ENCODE results near the gene MAP3K12. TPM values are rescaled to one million over a fixed set of nuclear protein-coding genes. Genes with fewer than 3 reads are reported as not detected.

The MAP3K12 gene
- total RNA-seq, 2 donors from 2014 or later = 27.9 to 36.8 TPM

- TF ChIP-seq CTCF (IDR thresholded peaks at IDR 0.05) = no peak
- no peak for ATAC-seq (ENCODE audit: insufficient number of reproducible peaks, low FRiP score, low read depth)
- H3K9me3 ChIP-seq = no peaks in the 10 kb centered on the region
- peaks cover 63% of the 10 kb centered on the region for H3K36me3 ChIP-seq
- H3K27ac ChIP-seq = peak overlapping the region in 1 of 2 donors; percentile 38
- no peaks in the 10 kb centered on the region for H3K27me3 ChIP-seq (replicated peaks; ENCODE audit: insufficient read depth)
- H3K4me3 ChIP-seq = no peak overlapping the region
- no peak for DNase-seq (ENCODE audit: low spot score)
- H3K4me1 ChIP-seq (ENCODE audit: control insufficient read depth in 1 of 2, low read depth in 2 of 2) = peaks cover 0 to 2% of the 10 kb centered on the region in 2 donors
Measured at GRCh38 chr12:53538209-53538689, 39.0 kb upstream of the MAP3K12 start.

- no peaks in the 10 kb centered on the region for H3K4me1 ChIP-seq (ENCODE audit: control insufficient read depth in 1 of 2, low read depth in 2 of 2)
Measured at GRCh38 chr12:53536962-53537361, 37.7 kb upstream of the MAP3K12 start.

GRCh38 chr12:53533471-53533870 is 34.2 kb upstream of the MAP3K12 start:
- Histone ChIP-seq H3K4me1 (ENCODE audit: control insufficient read depth in 1 of 2, low read depth in 2 of 2) (no peaks in the 10 kb centered on the region), H3K27ac (no peak overlapping the region), H3K27me3 (replicated peaks; ENCODE audit: insufficient read depth) (no peaks in the 10 kb centered on the region), H3K9me3 (no peaks in the 10 kb centered on the region), H3K36me3 (peaks cover 78% of the 10 kb centered on the region), H3K4me3 (no peak overlapping the region)
- no peak for TF ChIP-seq CTCF (IDR thresholded peaks at IDR 0.05)
- ATAC-seq (ENCODE audit: insufficient number of reproducible peaks, low FRiP score, low read depth) (no peak), DNase-seq (ENCODE audit: low spot score) (no peak)

More at GRCh38 chr12:53536962-53537361, 37.7 kb upstream of the MAP3K12 start:
- Histone ChIP-seq H3K9me3 (no peaks in the 10 kb centered on the region), H3K4me3 (no peak overlapping the region), H3K27ac (no peak overlapping the region), H3K27me3 (replicated peaks; ENCODE audit: insufficient read depth) (no peaks in the 10 kb centered on the region), H3K36me3 (peaks cover 65% of the 10 kb centered on the region)
- ATAC-seq (ENCODE audit: insufficient number of reproducible peaks, low FRiP score, low read depth) = no peak
- DNase-seq (ENCODE audit: low spot score) = no peak
- TF ChIP-seq CTCF (IDR thresholded peaks at IDR 0.05) = no peak

- Histone ChIP-seq H3K4me1 (ENCODE audit: control insufficient read depth in 1 of 2, low read depth in 2 of 2) (no peaks in the 10 kb centered on the region), H3K27ac (no peak overlapping the region), H3K27me3 (replicated peaks; ENCODE audit: insufficient read depth) (no peaks in the 10 kb centered on the region), H3K36me3 (peaks cover 74% of the 10 kb centered on the region), H3K9me3 (no peaks in the 10 kb centered on the region), H3K4me3 (no peak overlapping the region)
- TF ChIP-seq CTCF (IDR thresholded peaks at IDR 0.05) = no peak
- no peak for ATAC-seq (ENCODE audit: insufficient number of reproducible peaks, low FRiP score, low read depth)
- no peak for DNase-seq (ENCODE audit: low spot score)
Measured at GRCh38 chr12:53532524-53533445, 33.5 kb upstream of the MAP3K12 start.

- peaks cover 73% of the 10 kb centered on the region for H3K36me3 ChIP-seq
- no peak for TF ChIP-seq CTCF (IDR thresholded peaks at IDR 0.05)
- H3K4me3 ChIP-seq = no peak overlapping the region
- H3K27me3 ChIP-seq (replicated peaks; ENCODE audit: insufficient read depth) = no peaks in the 10 kb centered on the region
- no peaks in the 10 kb centered on the region for H3K9me3 ChIP-seq
- no peak overlapping the region for H3K27ac ChIP-seq
- H3K4me1 ChIP-seq (ENCODE audit: control insufficient read depth in 1 of 2, low read depth in 2 of 2) = no peaks in the 10 kb centered on the region
- no peak for DNase-seq (ENCODE audit: low spot score)
- no peak for ATAC-seq (ENCODE audit: insufficient number of reproducible peaks, low FRiP score, low read depth)
Measured at GRCh38 chr12:53532021-53532420, 32.8 kb upstream of the MAP3K12 start.

Measured in thoracic aorta (tissue), 2 donors.